ENCODE measurements around the gene ADGRG1.
A peak's percentile ranks its signal among the peaks of the same experiment; 100 is the strongest.

ADGRG1 gene

GRCh38 chr16:57682809-57683635, 54.6 kb downstream of the ADGRG1 start:
- DNase-seq (ENCODE audit: low spot score), result no peak

- DNase-seq (ENCODE audit: low spot score), result no peak
Observed at GRCh38 chr16:57683636-57684545, 55.5 kb downstream of the ADGRG1 start.

GRCh38 chr16:57684626-57685358, 56.4 kb downstream of the ADGRG1 start:
- no peak for DNase-seq (ENCODE audit: low spot score)

GRCh38 chr16:57685633-57686032, 57.2 kb downstream of the ADGRG1 start:
- no peak for DNase-seq (ENCODE audit: low spot score)

GRCh38 chr16:57686577-57686976, 58.1 kb downstream of the ADGRG1 start:
- no peak for DNase-seq (ENCODE audit: low spot score)

- DNase-seq (ENCODE audit: low spot score), result no peak
Observed at GRCh38 chr16:57687363-57687929, 59.0 kb downstream of the ADGRG1 start.

GRCh38 chr16:57688487-57688986, 60.1 kb downstream of the ADGRG1 start:
- no peak for DNase-seq (ENCODE audit: low spot score)

GRCh38 chr16:57688987-57689761, 60.7 kb downstream of the ADGRG1 start:
- DNase-seq (ENCODE audit: low spot score), result no peak

GRCh38 chr16:57689762-57690558, 61.5 kb downstream of the ADGRG1 start:
- no peak for DNase-seq (ENCODE audit: low spot score)

- no peak for DNase-seq (ENCODE audit: low spot score)
Observed at GRCh38 chr16:57690782-57691471, 62.5 kb downstream of the ADGRG1 start.

GRCh38 chr16:57692636-57693035, 64.2 kb downstream of the ADGRG1 start:
- DNase-seq (ENCODE audit: low spot score), result no peak

GRCh38 chr16:57693550-57693949, 65.1 kb downstream of the ADGRG1 start:
- no peak for DNase-seq (ENCODE audit: low spot score)

GRCh38 chr16:57694231-57694724, 65.8 kb downstream of the ADGRG1 start:
- DNase-seq (ENCODE audit: low spot score), result no peak

- peak; percentile 48 for DNase-seq (ENCODE audit: low spot score)
Observed at GRCh38 chr16:57694725-57695679, 66.6 kb downstream of the ADGRG1 start, which contains the start of gene DRC7. TSS of gene DRC7 (plus strand) at chr16:57694806. CDS start at chr16:57697950, 3,144 bp downstream.

- no peak for DNase-seq (ENCODE audit: low spot score)
Observed at GRCh38 chr16:57695680-57696069, 67.2 kb downstream of the ADGRG1 start.

- no peak for DNase-seq (ENCODE audit: low spot score)
Observed at GRCh38 chr16:57696240-57696639, 67.8 kb downstream of the ADGRG1 start.

GRCh38 chr16:57697896-57698537, 69.6 kb downstream of the ADGRG1 start:
- DNase-seq (ENCODE audit: low spot score), result no peak

Data from putamen (tissue), 1 donor.